WTC11 (cell line): Measurements from ENCODE around the gene COL4A2.

Source experiments
- ATF6 ChIP-seq: sonication (generic); formaldehyde crosslinking; IDR thresholded peaks from 2 replicates; pipeline ENCODE4 v1.8.1; 2023; ENCODE audit warnings: mild to moderate bottlenecking, missing genetic modification reagents
- CREB1 ChIP-seq: sonication (generic); formaldehyde crosslinking; IDR thresholded peaks from 2 replicates; pipeline ENCODE4 v1.8.0; 2023; ENCODE audit warnings: mild to moderate bottlenecking, missing genetic modification reagents
- CTCF ChIP-seq: fragments of 200-600 bp; IDR thresholded peaks from 2 replicates; pipeline ENCODE4 v1.8.0; 2022; ENCODE audit warnings: antibody characterized with exemption
- E2F1 ChIP-seq: sonication (generic); formaldehyde crosslinking; IDR thresholded peaks from 2 replicates; pipeline ENCODE4 v1.8.0; 2022; ENCODE audit warnings: mild to moderate bottlenecking, missing genetic modification reagents
- NR2C2 ChIP-seq: sonication (generic); formaldehyde crosslinking; IDR thresholded peaks from 2 replicates; pipeline ENCODE4 v1.8.0; 2022; ENCODE audit warnings: mild to moderate bottlenecking, missing genetic modification reagents
- PREB ChIP-seq: sonication (generic); formaldehyde crosslinking; IDR thresholded peaks from 2 replicates; pipeline ENCODE4 v1.8.1; 2022; ENCODE audit warnings: mild to moderate bottlenecking, missing genetic modification reagents, moderate library complexity, borderline replicate concordance
- TEAD4 ChIP-seq: sonication (generic); formaldehyde crosslinking; IDR thresholded peaks from 2 replicates; pipeline ENCODE4 v1.8.0; 2022; ENCODE audit warnings: mild to moderate bottlenecking, missing genetic modification reagents
- USF2 ChIP-seq: sonication (generic); formaldehyde crosslinking; IDR thresholded peaks from 2 replicates; pipeline ENCODE4 v1.8.1; 2023; ENCODE audit warnings: mild to moderate bottlenecking, missing genetic modification reagents, moderate library complexity

GRCh38 chr13:110410936-110411687, 104.0 kb downstream of the COL4A2 start:
- TF ChIP-seq CTCF, result no peak
- no peak for TF ChIP-seq E2F1 (CRISPR knock-in tag)
- no peak for TF ChIP-seq CREB1 (CRISPR knock-in tag)
- TF ChIP-seq USF2 (CRISPR knock-in tag), result no peak
- no peak for TF ChIP-seq PREB (CRISPR knock-in tag)
- TF ChIP-seq TEAD4 (CRISPR knock-in tag), result no peak
- TF ChIP-seq ATF6 (CRISPR knock-in tag), result no peak
- no peak for TF ChIP-seq NR2C2 (CRISPR knock-in tag)
